Gastrocnemius medialis (tissue), 4 donors: Measurements from ENCODE around the gene MEAF6.

Experiments
- CTCF ChIP-seq, 5 experiments: fragments of 450-650 bp in 3 of 5; fragments of 200-600 bp in 2 of 5; sonication (generic) in 2 of 5; IDR thresholded peaks in 4 of 5; conservative IDR thresholded peaks in 1 of 5; 1 replicate in 4 of 5; 2 replicates in 1 of 5; pipeline ENCODE4 v1.5.1; 2016 to 2019; ENCODE audit warnings: antibody characterized with exemption in 5 of 5, mild to moderate bottlenecking in 3 of 5, moderate library complexity in 3 of 5
- POLR2A ChIP-seq, 2 donors: fragments of 450-650 bp; IDR thresholded peaks; one replicate each; pipeline ENCODE4 v1.6.1; 2017; ENCODE audit warnings: antibody characterized with exemption in 2 of 2, mild to moderate bottlenecking in 2 of 2, moderate library complexity in 2 of 2

GRCh38 chr1:37557402-37557801, 42.8 kb upstream of the MEAF6 start:
- no peak for TF ChIP-seq CTCF (IDR thresholded peaks at IDR 0.05 in 4 of 5, conservative IDR thresholded peaks at IDR 0.05 in 1 of 5)
- TF ChIP-seq POLR2A (IDR thresholded peaks at IDR 0.05) = no peak
